ENCODE results near the gene RRAD. TPM values are rescaled to one million over a fixed set of nuclear protein-coding genes. Genes with fewer than 3 reads are reported as not detected.
A peak's percentile ranks its signal among the peaks of the same experiment; 100 is the strongest.
"Not testable (repeated sequence)": the region's sequence is repeated elsewhere in the genome, so short reads cannot be mapped to it uniquely, and the experiment has no call there.

Gene RRAD
- total RNA-seq: 10 to 100 TPM; 35.4 to 36.0 TPM
- 10 to 100 TPM; 31.8 to 42.3 TPM for polyA plus RNA-seq
- long read RNA-seq, donor 1, transcript RRAD-201 (5 exons, 1,569 nt): major isoform, 5 of 6 reads
- long read RNA-seq, donor 1, partial matches to known transcripts: 0 of 6 reads
- long read RNA-seq, donor 1, other reads (novel, unspliced or antisense): 0 of 6 reads
- long read RNA-seq, donor 2, partial matches to known transcripts: 0 of 2 reads
- long read RNA-seq, donor 2, other reads (novel, unspliced or antisense): 0 of 2 reads
- long read RNA-seq, donor 3, partial matches to known transcripts: 0 of 5 reads
- long read RNA-seq, donor 3, other reads (novel, unspliced or antisense): 0 of 5 reads
- long read RNA-seq, donor 4, partial matches to known transcripts: 0 of 1 reads
- long read RNA-seq, donor 4, other reads (novel, unspliced or antisense): 0 of 1 reads
- long read RNA-seq, donor 5, partial matches to known transcripts: 0 of 4 reads
- long read RNA-seq, donor 5, other reads (novel, unspliced or antisense): 0 of 4 reads

DNA sequence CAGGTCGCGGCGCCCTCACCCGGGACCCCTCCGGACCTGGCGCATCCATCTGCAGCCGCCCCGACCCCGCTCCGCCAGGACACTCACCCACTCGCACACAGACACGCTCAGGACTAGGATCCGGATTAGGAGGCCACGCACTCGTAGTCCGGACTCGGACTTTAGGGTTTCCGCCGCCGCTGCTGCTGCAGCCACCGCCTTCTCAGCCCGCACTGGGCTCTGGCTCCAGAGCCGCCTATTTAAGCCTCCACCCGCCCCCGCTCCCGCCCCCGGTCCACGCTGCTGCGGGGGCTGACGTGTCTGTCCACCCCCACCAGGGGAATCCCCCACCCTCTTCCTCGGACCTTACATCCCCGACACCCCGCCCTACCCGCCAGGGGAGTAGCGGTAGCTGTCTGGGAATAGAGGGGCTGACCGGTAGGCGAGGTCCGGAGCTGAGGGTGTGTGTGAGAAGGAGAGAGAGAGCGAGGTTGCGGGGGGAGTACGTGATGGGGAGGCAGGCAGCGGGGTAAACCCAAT is at the start of gene RRAD:
RRAD (minus strand) TSS at position 214 of the 519 bp plus-strand sequence. CDS start 356 bp downstream, outside the sequence.
- no peak for TF ChIP-seq CTCF (IDR thresholded peaks at IDR 0.05; ENCODE audit: control extremely low read depth, extremely low read depth)
- Histone ChIP-seq H3K36me3 (ENCODE audit: control insufficient read depth in 4 of 4, insufficient read depth in 4 of 4, low read length in 4 of 4) (no peaks in the 10 kb centered on the region), H3K27ac (ENCODE audit: low read depth in 1 of 2, low read length in 1 of 2) (peak within 1 kb of the TSS; percentile 88 to 90), H3K9me3 (ENCODE audit: control insufficient read depth in 4 of 4, insufficient read depth in 3 of 4, low read length in 3 of 4) (no peaks in the 10 kb centered on the region), H3K4me3 (peak within 1 kb of the TSS; percentile 51), H3K4me1 (ENCODE audit: control insufficient read depth in 5 of 5, insufficient read depth in 5 of 5, low read length in 5 of 5) (peaks cover 0 to 18% (median 6%) of the 10 kb centered on the region in 5 donors), H3K9ac (ENCODE audit: insufficient read depth in 1 of 2, low read length in 2 of 2) (no peak within 1 kb of the TSS), H3K27me3 (ENCODE audit: control insufficient read depth in 3 of 3, insufficient read depth in 3 of 3, low read length in 2 of 3) (peaks cover 0 to 18% (median 18%) of the 10 kb centered on the region in 3 donors)
- WGBS, 2 donors: 5 to 6% methylated on average over 32 to 42 of the region's 42 CpGs
- ATAC-seq (ENCODE audit: insufficient read depth, low FRiP score) (peak; percentile 19), DNase-seq (peak in 1 of 3 donors; percentile 21)

- not testable (repeated sequence) for H3K27ac ChIP-seq (ENCODE audit: low read depth in 1 of 2, low read length in 1 of 2); ATAC-seq (ENCODE audit: insufficient read depth, low FRiP score); H3K27me3 ChIP-seq (ENCODE audit: control insufficient read depth in 3 of 3, insufficient read depth in 3 of 3, low read length in 2 of 3); DNase-seq; H3K9me3 ChIP-seq (ENCODE audit: control insufficient read depth in 4 of 4, insufficient read depth in 3 of 4, low read length in 3 of 4); H3K36me3 ChIP-seq (ENCODE audit: control insufficient read depth in 4 of 4, insufficient read depth in 4 of 4, low read length in 4 of 4); H3K9ac ChIP-seq (ENCODE audit: insufficient read depth in 1 of 2, low read length in 2 of 2); H3K4me3 ChIP-seq; H3K4me1 ChIP-seq (ENCODE audit: control insufficient read depth in 5 of 5, insufficient read depth in 5 of 5, low read length in 5 of 5)
- 53 to 60% methylated on average over 8 to 11 of the region's 11 CpGs for WGBS, 2 donors
Observed at GRCh38 chr16:66974932-66975246, 49.6 kb upstream of the RRAD start.

DNA sequence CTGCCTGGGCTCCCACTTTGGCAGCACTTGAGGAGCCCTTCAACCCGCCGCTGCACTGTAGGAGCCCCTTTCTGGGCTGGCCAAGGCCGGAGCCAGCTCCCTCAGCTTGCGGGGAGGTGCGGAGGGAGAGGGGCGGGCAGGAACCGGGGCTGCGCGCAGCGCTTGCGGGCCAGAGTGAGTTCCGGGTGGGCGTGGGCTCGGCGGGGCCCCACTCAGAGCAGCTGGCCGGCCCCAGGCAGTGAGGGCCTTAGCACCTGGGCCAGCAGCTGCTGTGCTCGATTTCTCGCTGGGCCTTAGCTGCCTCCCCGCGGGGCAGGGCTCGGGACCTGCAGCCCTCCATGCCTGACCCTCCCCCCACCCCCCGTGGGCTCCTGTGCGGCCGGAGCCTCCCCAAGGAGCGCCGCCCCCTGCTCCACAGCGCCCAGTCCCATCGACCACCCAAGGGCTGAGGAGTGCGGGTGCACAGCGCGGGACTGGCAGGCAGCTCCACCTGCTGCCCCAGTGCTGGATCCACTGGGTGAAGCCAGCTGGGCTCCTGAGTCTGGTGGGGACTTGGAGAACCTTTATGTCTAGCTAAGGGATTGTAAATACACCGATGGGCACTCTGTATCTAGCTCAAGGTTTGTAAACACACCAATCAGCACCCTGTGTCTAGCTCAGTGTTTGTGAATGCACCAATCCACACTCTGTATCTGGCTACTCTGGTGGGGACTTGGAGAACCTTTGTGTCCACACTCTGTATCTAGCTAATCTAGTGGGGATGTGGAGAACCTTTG is 49.0 kb upstream of the RRAD start:
- not testable (repeated sequence) for H3K36me3 ChIP-seq (ENCODE audit: control insufficient read depth in 4 of 4, insufficient read depth in 4 of 4, low read length in 4 of 4); H3K4me3 ChIP-seq; H3K27me3 ChIP-seq (ENCODE audit: control insufficient read depth in 3 of 3, insufficient read depth in 3 of 3, low read length in 2 of 3); DNase-seq; ATAC-seq (ENCODE audit: insufficient read depth, low FRiP score); H3K4me1 ChIP-seq (ENCODE audit: control insufficient read depth in 5 of 5, insufficient read depth in 5 of 5, low read length in 5 of 5); H3K27ac ChIP-seq (ENCODE audit: low read depth in 1 of 2, low read length in 1 of 2); H3K9ac ChIP-seq (ENCODE audit: insufficient read depth in 1 of 2, low read length in 2 of 2); H3K9me3 ChIP-seq (ENCODE audit: control insufficient read depth in 4 of 4, insufficient read depth in 3 of 4, low read length in 3 of 4)
- WGBS, 2 donors: 89 to 93% methylated on average over 30 to 32 of the region's 32 CpGs

DNA sequence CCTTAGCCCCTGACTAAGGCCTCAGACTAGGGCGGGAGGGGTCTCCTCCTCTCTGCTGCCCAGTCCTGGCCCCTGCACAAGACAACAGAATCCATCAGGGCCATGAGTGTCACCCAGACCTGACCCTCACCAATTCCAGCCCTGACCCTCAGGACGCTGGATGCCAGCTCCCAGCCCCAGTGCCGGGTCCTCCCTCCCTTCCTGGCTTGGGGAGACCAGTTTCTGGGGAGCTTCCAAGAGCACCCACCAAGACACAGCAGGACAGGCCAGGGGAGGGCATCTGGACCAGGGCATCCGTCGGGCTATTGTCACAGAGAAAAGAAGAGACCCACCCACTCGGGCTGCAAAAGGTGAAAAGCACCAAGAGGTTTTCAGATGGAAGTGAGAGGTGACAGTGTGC is 48.4 kb upstream of the RRAD start:
- no peak for ATAC-seq (ENCODE audit: insufficient read depth, low FRiP score)
- WGBS, 2 donors: 89 to 93% methylated on average over 5 to 6 of the region's 6 CpGs
- no peaks in the 10 kb centered on the region for H3K36me3 ChIP-seq (ENCODE audit: control insufficient read depth in 4 of 4, insufficient read depth in 4 of 4, low read length in 4 of 4)
- no peak for DNase-seq
- no peaks in the 10 kb centered on the region for H3K4me1 ChIP-seq (ENCODE audit: control insufficient read depth in 5 of 5, insufficient read depth in 5 of 5, low read length in 5 of 5)
- H3K9ac ChIP-seq (ENCODE audit: insufficient read depth in 1 of 2, low read length in 2 of 2): no peak overlapping the region
- H3K27ac ChIP-seq (ENCODE audit: low read depth in 1 of 2, low read length in 1 of 2): no peak overlapping the region
- TF ChIP-seq CTCF (IDR thresholded peaks at IDR 0.05; ENCODE audit: control extremely low read depth, extremely low read depth): no peak
- no peaks in the 10 kb centered on the region for H3K27me3 ChIP-seq (ENCODE audit: control insufficient read depth in 3 of 3, insufficient read depth in 3 of 3, low read length in 2 of 3)
- no peaks in the 10 kb centered on the region for H3K9me3 ChIP-seq (ENCODE audit: control insufficient read depth in 4 of 4, insufficient read depth in 3 of 4, low read length in 3 of 4)
- no peak overlapping the region for H3K4me3 ChIP-seq
